NCI-H2029 (cell line): ENCODE results near the gene FOXO3.
"Not testable (repeated sequence)": the region's sequence is repeated elsewhere in the genome, so short reads cannot be mapped to it uniquely, and the experiment has no call there.

Experiments
- DNase-seq: peaks from one replicate; lab custom pipeline; 2025; lab: John Stamatoyannopoulos, UW

The FOXO3 gene

DNA sequence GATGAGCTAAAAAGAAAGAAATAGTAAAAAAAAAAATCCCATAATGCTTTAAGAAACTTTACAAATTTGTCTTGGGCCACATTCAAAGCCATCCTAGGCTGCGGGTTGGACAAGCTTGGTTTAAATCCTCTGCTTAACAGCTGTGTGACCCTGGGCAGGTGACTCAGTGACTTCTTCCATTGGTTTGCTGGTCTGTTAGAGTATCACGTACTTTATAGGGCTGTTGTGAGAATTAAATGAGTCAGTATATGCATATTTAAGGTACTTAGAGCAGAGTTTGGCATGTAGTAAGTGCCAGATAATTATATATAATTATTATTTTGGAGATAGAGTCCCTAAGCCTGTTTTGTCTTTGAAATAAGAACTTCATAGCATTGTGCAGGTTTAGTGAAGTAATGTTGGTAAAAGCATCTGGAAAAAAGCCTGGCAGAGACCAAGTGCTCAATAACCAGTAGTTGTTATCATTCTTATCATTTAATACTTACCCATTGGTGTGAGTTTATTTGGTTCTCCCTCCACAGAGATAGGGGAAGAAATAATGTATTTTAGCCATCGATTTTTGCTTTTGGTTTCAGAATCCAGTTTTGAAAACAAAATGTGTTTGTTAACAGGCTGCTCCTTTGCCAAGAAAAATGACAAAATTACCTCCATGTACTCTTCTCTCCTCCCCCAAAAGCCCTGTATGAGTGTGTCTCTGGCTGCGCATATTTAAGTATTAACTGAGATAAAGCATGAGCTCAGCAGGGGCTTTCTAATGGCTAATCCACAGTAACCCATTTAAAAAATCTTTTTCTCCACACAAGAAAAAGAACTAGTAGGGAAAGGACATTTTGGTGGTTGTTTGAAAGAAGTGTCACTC is 67.2 kb downstream of the FOXO3 start:
- DNase-seq, result no peak

DNA sequence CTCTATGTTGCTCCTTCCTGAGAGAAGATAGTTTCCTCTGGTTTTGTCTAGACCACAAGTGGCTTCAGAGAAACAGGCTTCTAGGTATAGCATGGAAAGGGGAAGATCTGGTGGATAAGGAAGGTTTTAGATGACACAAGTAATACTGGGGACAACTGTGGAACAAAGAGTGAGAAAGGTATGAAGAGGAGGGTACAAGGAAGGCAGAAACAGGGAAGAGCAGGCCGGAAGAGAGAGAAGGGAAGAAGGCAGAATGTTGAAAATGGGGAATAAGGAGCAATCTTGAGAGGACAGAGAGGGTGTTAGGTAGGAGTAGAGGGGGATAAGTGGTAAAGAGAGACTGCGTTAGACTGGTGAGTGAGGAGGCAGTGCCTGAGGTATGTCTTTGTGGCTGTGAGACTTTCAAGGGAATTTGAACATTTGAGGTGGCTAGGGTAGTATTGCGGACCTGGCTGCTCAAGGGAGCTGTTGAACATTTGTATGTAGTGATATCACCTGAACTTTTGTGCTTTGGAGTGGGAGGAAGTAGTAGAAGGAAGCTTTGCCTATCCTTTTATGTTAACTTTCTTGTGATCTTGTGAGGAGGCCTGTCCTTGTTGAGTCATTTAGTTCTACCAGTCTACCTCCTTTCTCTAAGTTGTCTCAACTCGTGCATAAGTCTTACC is 69.5 kb downstream of the FOXO3 start:
- DNase-seq, result no peak

DNA sequence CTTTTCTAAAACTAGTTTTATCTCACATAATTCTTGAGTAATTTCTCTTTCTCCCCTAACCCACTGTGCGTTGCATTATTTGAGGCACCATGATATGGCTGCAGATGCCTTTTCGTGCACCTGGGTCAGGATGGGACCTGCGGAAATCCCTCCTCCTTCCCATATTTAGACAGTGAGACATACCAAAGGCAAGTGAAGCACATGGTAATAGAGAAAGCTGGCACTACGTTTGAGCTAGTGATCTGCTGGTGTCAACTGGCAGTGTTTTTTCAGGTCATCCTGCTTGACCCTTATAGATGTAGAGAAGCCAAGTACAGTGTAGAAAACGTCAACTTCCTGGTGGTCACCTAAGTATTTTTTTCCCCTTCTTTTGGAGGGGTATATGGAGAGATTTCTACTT is 71.7 kb downstream of the FOXO3 start:
- no peak for DNase-seq

DNA sequence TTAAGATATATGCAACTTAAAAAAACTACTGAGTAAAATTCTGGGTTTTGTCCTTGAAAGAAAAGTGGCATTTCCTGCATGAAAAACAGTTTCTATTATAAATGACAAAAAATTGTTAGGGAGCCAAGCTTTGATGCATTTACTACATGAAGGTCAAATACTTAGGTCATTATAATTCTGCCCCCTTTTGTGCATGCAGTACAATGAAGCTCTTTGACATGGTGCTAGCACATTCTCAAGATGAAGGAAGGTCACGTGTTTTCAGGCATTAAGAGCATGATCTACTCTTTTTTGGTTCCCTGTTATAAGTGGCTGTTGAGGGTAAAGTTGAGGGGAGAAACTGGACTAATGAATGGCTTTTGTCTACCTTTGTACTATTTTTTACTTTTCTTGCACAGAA is 72.7 kb downstream of the FOXO3 start:
- no peak for DNase-seq

DNA sequence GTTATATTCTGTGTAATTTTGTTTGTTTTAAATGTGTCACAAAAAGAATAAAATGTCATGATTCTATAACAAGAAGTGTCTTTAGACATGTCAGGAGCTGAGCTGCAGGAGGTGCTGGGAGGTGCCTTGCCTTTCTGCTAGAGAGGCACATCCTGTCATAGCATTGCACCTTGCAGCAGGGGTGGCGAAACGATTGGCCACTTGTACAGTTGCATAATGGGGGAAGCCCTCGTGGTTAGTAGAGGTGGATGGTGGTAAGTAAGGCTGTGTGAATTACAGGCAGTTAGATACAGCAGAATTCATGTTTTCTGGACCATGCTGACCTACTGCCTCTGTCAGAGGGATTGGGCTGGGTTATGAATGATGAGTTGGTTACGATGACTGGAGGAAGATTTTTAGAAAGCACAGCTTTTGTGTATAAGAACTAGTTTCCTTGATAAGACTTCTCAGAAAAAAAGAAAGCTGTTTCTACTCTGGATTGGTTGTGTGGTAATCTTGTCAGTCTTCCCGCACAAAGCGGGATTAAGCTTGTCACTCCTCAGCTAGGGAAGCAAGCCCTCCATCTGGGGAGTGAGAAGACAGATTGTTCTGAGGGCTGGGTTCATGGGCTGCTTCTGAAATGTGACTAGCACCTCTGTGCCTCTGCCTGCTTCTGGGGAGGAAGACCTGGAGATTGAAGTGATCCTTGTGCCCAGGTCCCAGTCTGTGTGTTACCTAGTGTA is 74.9 kb downstream of the FOXO3 start:
- no peak for DNase-seq

DNA sequence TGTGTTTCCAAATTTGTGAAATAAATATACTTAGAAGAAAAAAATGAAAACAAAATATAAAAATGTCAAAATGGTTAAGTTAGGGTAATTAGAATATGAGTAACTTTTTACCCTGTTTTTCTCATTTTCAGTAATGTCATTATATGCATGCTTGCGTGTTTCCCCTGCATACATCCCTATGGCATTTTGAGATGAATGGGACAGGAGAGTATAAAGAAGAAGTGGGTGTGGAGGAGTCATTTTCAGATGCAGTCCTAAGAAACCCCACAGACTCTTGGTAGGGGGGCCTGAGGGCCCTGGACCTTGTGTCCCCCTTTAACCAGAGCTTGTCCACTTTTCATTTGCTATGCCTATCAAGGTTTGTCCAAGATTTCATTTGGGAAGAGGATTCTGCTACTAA is 77.2 kb downstream of the FOXO3 start:
- DNase-seq, result no peak

DNA sequence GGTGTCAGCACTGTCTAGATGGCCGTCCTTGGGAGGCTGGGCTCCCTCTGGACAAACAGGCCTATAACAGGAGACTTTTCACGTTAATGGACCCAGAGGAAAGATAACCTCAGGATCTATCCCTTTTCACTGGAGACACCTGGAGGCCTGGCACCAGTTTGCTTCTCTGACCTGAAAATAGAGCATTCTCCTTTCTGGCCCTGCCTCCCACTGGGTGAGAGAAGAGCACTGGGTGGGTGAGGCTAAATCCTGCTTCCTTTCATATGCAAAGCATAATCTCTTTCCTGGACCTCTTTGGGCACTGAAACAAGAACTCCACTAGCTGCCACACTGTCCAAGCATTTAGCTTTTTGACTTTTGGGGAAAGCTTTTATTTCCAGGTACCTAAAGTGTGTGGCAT is 78.3 kb downstream of the FOXO3 start:
- no peak for DNase-seq

DNA sequence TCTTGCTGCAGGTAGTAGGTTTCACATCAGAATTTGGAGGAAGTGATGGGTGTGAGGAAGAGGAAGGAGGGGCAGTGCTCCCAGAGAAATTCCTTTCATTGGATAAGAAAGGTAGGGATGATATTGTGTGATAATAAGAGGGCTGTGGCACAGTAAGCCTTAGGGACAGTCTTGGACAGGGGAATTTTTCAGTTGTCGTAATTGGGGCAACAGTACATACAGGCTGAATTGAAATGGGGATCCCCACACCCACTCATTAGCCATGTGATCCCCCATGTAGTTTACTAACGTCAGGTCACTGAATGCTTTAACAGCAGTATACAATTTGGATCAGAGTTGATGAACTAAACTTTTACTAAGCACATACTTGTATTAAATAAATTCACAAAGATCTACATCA is 79.4 kb downstream of the FOXO3 start:
- DNase-seq, result no peak

DNA sequence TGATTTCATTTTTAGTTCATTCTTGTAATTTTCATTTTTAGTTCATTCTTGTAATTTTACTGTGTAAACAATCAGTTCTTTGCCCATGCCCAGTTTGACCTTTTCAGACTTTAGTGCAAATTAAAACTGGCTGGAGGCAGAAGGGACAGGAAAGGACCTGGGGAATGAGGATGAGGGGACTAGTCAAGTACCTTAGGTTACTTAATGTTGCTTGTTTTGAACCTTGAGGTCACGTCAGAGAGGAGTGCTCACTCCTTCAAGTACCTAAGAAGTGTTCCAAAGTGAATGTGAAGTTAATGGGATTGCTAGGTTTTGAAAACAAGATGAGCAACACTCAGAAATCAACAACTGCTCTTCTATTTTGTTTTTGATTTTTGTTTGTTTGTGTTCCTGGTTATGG is 82.5 kb downstream of the FOXO3 start:
- no peak for DNase-seq

DNA sequence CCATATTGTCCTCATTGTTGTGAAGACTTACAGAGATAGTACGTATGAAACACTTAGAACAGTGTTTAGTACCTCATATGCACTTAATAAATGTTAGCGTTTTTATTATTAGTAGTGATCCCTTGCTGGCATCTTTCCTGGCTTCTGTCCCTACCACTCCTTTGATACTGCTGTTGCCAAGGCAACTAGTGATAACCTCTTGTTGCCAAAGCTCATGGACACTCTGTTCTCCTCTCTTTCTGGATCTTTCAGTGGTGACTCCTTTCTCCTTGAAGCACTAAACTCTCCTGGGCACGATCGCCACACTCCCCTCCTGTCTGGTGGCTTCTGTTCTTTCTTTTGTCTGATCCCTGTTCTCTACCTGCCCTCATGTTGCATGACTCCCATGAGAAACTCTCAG is 83.5 kb downstream of the FOXO3 start:
- DNase-seq, result no peak

DNA sequence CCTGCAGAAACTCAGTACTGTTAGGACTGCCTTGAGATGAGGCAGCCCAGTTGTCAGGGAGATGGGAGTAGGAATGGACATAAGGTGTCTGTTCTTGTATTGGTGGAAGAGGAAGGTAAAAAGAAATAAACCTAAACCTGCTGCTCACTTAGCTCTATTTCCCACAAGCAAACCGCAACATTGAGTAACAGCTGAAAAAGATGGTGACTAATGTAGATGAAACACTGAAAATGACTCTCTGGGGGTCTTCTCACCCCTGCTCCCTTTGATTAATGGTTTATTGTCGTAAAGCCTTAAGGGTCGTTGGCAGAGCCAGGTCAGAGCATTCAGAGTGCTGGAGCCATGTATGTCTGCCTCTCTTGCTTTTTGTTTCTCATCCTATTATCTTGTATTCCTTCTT is 87.5 kb downstream of the FOXO3 start:
- no peak for DNase-seq

DNA sequence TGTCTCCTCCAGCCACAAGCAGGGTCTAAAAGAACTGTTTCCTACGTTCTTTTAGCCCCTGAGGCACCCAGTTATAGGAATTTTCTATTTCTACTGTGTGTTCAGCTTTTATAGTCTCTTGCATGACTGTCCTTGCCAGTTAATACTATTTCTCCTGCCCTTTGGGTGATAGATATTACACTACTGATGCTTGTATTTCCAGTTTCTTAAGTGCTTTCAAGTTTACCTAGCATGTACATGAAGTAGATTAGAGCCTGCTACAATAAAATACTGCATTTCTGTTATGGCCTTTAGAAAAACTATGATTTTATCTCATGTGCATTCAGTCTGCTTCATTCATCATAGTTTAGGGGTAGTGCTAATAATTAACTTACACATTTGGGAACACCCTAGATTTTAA is 89.6 kb downstream of the FOXO3 start:
- DNase-seq, result no peak

DNA sequence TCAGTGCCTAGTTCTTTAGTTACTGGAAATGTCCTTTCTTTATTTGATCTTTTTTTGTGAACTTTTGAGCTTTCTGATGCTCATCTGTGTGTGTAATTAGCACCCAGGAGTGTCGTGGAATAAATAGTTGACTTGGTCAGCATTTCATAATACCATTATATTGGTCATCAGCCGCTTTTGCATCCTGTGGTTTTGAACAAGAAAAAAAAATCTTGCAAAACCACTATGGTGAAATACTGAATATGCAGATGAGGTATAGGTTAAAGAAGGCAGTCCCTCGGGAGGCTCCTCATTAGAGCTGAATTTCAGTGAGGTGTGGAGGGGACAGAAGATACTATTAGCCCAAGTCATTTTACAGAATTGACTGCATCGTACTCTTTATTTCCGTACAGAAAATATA is 90.1 kb downstream of the FOXO3 start:
- no peak for DNase-seq

DNA sequence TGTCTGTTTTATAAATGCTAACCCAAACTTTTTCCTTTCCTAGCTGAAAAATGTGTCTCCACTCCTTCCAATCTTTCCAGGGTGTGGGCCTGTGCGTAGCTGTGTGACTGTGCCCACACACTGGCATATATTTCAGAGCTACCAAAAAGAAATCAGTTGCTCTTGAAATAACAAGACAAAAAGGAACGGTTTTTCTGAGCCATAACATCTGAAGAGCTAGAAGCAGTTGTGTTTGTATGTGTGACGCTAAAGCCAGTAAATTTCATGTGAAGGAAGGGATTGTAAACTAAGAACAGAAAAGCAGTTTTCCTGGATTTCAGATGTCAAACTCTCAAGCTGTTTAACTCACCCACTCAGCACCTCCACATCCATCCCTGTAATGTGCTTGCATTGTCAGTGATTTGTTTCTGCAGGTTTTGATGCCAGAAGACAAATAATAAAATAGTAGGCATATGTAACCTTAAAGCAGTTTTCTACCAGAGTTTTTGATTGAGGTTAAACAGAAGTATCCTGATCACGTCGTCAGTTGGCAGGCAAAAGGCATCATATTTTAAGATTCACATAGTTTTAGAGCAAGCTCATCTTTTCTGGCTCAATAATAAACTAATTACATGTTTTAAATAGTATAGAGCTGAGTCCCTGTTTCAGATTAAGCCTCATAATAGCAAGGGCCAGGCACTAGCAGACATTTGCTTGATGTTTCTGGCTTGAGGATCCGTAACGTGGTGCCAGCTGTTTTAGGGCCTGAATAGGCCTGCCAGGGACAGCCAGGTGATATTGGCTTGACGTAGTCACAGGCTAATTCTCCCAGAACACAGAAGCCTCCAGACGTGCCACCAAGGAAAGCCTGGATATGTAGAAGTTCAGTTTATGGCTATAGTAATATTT is 90.9 kb downstream of the FOXO3 start:
- DNase-seq, result no peak

DNA sequence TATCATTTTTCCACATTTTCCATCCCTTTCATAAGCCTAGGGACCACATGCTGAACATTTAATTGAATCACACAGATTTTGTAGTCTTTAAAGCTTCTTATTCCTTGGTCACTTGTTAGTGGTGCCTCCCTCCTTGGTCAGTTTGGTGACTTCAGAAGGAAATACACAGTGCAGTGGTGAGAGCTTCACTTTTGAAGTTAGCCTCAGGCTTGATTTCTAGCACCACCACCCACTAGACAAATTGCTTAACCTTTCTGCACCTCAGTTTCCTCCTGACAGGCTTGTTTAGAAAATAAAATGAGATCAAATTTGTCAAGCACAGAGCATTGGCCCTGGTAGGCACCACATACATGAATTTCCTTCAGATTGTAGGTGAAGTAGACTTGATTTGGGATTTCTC is 91.7 kb downstream of the FOXO3 start:
- DNase-seq, result no peak

DNA sequence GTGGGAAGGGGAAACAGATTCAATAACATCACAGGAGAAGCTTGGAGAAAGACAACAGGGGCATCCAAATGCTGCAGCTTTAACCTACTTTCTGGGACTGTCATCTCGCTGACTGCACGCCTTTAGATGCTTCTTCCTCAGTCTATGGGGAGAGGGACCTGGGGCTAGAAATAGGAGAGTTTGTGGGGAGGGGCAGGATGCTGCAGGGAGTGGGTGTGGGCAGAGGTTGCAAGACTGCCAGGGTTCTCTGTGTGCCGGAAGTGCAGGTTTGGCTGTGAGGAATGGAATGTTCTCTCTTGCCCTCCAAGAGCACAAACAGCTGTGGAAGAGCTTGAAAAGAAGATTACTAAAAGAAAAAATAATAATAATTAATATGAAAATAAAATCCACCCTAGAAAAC is 93.2 kb downstream of the FOXO3 start:
- DNase-seq, result no peak

DNA sequence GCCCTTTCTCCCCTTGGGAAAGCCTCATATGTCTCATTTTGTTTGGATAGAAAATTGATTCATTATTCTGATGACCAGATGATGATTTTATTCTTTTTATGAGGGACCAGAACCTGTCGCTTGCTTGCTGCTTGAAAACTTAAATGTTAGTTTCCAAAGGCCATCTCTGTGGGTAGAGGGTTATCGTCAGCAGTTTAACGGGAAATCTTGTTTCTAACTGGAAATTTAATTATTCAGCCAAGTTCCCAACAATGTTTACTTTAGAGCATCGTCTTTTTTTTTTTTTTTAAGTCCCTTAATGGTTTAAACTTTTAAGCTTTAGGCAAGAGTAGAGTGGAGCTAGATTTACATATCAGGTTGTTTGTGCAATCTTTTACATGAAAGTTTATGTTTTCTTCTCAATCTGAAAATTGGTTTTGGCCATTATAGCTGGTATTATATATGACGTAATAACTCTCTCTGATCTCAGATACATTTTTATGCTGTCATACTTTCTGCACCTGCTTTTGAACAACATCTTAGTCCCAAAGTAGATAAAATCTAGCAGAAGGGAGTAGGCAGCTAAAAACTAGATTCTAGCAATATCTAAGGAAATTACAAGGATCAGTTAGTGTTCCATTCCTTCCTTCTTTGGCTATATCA is 93.9 kb downstream of the FOXO3 start:
- DNase-seq, result no peak

DNA sequence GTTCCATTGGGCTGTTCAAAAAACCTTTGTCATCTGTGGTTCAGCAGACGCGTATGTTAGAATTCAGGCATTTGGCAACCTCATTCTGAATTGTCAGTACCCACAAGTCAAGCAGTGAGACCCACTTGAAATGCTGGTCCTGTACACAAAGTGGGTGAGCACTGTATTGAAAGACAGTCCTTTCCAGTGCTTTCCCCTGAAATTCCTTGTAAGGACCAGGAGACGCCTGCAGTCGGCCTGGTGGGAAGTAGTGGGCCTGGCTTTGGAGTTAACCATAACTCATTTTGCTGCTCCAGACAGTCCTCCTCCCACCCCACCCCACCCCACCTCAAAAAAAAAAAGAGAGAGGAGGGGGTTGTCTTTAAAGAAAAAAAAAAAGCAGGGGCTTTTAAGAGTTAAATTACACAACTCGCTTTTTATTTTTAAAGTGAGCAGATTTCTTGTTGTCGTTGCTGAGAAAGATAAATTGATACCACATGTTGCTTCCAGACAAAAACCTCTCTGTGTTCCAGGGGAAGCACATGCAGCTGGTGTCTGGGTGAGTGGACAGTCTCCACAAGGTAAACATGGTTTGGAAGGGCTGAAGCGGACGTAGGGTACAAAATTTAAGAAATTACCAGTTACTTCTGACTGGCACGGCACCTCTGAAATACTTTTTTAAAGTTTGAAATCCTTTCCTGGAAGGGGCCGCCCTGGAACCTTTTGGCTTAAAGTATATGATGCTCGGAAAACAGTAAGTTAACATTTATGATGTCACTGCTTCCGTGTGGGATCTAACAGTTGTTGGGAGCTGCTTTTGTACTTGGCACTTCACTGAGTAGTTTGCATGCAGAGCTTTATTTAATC is 95.3 kb downstream of the FOXO3 start:
- DNase-seq, result no peak

DNA sequence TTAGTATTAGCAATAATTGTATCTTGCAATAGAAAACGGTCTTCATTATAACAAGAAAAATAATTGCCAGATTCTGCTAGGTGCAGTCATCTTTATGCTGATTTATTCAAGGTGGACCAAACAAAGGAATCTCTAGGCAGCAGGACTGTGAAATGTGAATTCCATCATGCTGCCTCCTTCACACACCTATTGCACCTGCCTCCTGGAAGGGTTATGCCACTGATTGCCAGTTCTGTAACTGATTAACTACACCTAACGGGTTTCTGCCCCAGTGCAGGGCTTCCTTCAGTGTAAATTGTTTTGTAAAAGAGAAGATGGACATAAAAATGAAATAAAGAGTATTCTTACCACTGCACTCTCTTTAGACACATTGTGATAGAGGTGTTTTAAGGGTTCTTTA is 96.1 kb downstream of the FOXO3 start:
- no peak for DNase-seq

DNA sequence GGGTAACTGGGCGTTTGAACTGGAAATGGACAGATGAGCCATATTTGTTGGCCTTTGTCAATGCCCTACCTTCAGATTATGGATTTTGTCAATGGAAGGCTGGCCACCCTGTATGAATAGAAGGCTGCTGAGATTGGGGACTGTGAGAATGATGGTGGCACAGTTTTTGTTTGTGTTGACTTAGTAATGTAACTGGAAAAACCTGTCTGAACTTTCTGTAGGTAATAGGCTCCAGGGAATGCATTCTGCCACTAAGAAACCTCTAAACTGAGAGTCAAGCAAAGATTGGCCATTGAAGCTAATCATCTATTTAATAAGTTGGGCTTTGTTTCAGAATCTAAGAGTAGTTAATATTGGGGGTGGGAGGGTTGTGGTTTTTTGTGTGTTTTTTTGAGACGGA is 97.5 kb downstream of the FOXO3 start:
- DNase-seq, result no peak

DNA sequence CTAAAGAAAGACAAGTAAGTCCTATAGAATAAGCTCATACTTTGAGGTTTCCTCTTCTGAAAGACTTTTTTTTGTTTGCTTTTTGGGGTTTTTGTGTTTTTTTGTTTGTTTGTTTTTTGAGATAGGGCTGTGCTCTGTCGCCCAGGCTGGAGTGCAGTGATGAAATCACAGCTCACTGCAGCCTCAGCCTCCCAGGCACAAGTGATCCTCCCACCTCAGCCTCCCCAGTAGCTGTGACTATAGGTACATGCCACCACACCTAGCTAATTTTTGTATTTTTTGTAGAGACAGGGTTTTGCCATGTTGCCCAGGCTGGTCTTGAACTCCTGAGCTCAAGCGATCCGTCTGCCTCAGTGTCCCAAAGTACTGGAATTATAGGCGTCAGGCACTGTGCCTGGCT is 98.1 kb downstream of the FOXO3 start:
- not testable (repeated sequence) for DNase-seq
